ENCODE measurements around the gene GOT2. TPM values are rescaled to one million over a fixed set of nuclear protein-coding genes. Genes with fewer than 3 reads are reported as not detected.

The GOT2 gene
- polyA plus RNA-seq, 2 of the 4 experiments (the other 2 are of a cell fraction) = 134 to 168 TPM

DNA sequence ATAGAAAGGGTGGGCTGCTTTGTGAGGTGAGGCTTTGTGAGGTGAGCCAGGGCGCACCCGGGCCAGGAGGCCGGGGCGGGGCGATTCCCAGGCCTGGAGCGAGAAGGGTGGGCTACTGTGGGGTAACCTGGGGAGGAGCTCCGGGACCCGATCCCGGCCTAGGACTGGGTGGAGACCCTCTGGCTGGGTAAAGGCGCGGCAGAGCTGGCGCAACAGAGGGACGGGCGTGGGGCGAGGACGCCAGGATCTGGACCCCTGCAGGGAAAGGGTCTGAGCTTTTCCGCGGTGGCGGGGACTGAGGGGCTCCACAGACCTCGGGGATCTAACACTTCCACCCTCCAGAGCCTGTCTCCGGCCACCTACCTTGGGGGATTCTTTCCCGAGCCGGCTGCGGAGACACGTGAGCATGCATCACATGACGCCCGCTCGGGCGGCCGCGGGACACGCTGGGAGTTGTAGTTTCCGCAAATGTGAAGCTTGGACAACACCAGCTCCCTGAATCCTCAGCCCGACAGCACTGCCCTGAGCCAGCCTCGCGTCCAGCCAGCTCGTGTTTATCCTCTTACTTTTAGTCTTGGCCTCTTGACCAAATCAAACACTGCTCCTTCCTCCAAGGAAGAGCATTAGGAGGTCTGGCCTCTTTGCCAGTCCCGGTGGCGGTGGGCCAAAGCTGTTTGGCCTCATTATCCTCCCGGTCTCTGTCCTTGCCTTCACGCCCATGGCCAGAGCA lies 49.6 kb downstream of the GOT2 start, which contains the start of gene SLC38A7:
Gene SLC38A7, minus strand, starts transcription at position 417 of the 730 bp plus-strand sequence. CDS start 4,644 bp downstream, outside the sequence.
- ATAC-seq (peak; percentile 96 to 98), DNase-seq (ENCODE audit: low read depth in 1 of 2, low spot score in 1 of 2) (peak; percentile 85 to 97), FAIRE-seq (no peak)
- ChIA-PET POLR2A (interaction anchor here (0.6 to 0.8 kb wide), 4 partner anchors 23 to 67 kb away, joined by 3 to 4 read pairs (median 3); partner anchors contain the start of gene GOT2), CTCF (interaction anchor here (1.0 to 1.5 kb wide), 4 partner anchors 12 to 196 kb away, joined by 3 to 8 read pairs (median 4); no protein-coding TSS in a partner anchor)
- WGBS (ENCODE audit: missing lambda C conversion rate) = 8% methylated on average over 38 of the region's 41 CpGs
- peak; percentile 74 for TF ChIP-seq BHLHE40 (IDR thresholded peaks at IDR 0.05; ENCODE audit: low read depth, low read length)
- TF ChIP-seq PHF8 (IDR thresholded peaks at IDR 0.05; ENCODE audit: borderline replicate concordance, low read depth) = peak; percentile 62
- TF ChIP-seq, protein P1, sequence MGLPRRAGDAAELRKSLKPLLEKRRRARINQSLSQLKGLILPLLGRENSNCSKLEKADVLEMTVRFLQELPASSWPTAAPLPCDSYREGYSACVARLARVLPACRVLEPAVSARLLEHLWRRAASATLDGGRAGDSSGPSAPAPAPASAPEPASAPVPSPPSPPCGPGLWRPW (IDR thresholded peaks at IDR 0.05) = no peak
- peak in 1 of 2 experiments; percentile 79; a peak in 3 of 5 replicates for TF ChIP-seq JUN (IDR thresholded peaks at IDR 0.05)
- TF ChIP-seq KDM5A (IDR thresholded peaks at IDR 0.05) = peak; percentile 78
- no peak for TF ChIP-seq ZSCAN20 (CRISPR knock-in tag; IDR thresholded peaks at IDR 0.05)
- TF ChIP-seq, protein P2, sequence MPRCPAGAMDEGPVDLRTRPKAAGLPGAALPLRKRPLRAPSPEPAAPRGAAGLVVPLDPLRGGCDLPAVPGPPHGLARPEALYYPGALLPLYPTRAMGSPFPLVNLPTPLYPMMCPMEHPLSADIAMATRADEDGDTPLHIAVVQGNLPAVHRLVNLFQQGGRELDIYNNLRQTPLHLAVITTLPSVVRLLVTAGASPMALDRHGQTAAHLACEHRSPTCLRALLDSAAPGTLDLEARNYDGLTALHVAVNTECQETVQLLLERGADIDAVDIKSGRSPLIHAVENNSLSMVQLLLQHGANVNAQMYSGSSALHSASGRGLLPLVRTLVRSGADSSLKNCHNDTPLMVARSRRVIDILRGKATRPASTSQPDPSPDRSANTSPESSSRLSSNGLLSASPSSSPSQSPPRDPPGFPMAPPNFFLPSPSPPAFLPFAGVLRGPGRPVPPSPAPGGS (IDR thresholded peaks at IDR 0.05) = no peak
- TF ChIP-seq TP53 (CRISPR knock-in tag; IDR thresholded peaks at IDR 0.05) = 0 out of 2 replicates have a peak, but pooled peaks have one; percentile 37
- TF ChIP-seq HEYL (CRISPR knock-in tag; IDR thresholded peaks at IDR 0.05) = no peak
- peak; percentile 99 for TF ChIP-seq USF2 (IDR thresholded peaks at IDR 0.05)
- TF ChIP-seq ESRRA (IDR thresholded peaks at IDR 0.05; ENCODE audit: borderline replicate concordance, low read length) = no peak
- TF ChIP-seq GATA3 (IDR thresholded peaks at IDR 0.05; ENCODE audit: borderline replicate concordance) = no peak
- no peak for TF ChIP-seq FOXS1 (CRISPR knock-in tag; IDR thresholded peaks at IDR 0.05)
- no peak for TF ChIP-seq HOXB5 (CRISPR knock-in tag; IDR thresholded peaks at IDR 0.05)
- no peak for TF ChIP-seq EP300 (IDR thresholded peaks at IDR 0.05)
- no peak for TF ChIP-seq SREBF2 (IDR thresholded peaks at IDR 0.05)
- TF ChIP-seq CBX8 (IDR thresholded peaks at IDR 0.05) = no peak
- TF ChIP-seq, protein P3, sequence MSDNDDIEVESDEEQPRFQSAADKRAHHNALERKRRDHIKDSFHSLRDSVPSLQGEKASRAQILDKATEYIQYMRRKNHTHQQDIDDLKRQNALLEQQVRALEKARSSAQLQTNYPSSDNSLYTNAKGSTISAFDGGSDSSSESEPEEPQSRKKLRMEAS (IDR thresholded peaks at IDR 0.05) = peak; percentile 75
- Histone ChIP-seq H3K4me3 (peak within 1 kb of the TSS; percentile 85), H3K27ac (peak within 1 kb of the TSS; percentile 85 to 95), H3K4me2 (peak within 1 kb of the TSS; percentile 85), H3K9me3 (no peaks in the 10 kb centered on the region), H3K4me1 (peaks cover 11% of the 10 kb centered on the region)

DNA sequence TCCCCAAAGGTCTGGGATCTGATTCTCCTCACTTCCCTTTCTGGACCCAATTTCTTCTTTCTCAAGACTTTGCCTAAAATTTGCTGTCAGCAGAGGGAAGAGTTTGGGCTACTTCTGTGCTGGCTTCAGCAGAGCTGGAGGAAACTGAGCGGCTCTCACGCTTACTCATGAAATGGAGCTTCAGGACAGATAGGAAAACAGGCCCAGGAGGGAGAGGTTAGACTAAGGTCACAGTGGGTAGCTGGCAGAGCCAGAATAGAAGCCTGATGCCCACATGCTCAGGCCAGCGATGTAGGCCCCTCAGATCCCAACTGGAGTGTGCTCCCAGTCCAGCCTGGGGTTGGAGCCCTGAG lies 50.1 kb downstream of the GOT2 start:
- POLR2A ChIA-PET = no interaction called here
- peak overlapping the region; percentile 85 to 95 for H3K27ac ChIP-seq

GRCh38 chr16:58679763-58680162 lies 54.4 kb downstream of the GOT2 start:
- FAIRE-seq = no peak
- TF ChIP-seq, protein P4, sequence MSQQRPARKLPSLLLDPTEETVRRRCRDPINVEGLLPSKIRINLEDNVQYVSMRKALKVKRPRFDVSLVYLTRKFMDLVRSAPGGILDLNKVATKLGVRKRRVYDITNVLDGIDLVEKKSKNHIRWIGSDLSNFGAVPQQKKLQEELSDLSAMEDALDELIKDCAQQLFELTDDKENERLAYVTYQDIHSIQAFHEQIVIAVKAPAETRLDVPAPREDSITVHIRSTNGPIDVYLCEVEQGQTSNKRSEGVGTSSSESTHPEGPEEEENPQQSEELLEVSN (IDR thresholded peaks at IDR 0.05; ENCODE audit: borderline replicate concordance, low read depth) = no peak
- TF ChIP-seq ZSCAN20 (CRISPR knock-in tag; IDR thresholded peaks at IDR 0.05) (no peak), KDM1A (IDR thresholded peaks at IDR 0.05; ENCODE audit: low read depth) (no peak), GATA3 (IDR thresholded peaks at IDR 0.05; ENCODE audit: borderline replicate concordance) (no peak), FOSL2 (IDR thresholded peaks at IDR 0.05) (no peak), FOSL2 (CRISPR knock-in tag; IDR thresholded peaks at IDR 0.05) (no peak), HOXA7 (CRISPR knock-in tag; IDR thresholded peaks at IDR 0.05) (no peak), NPAS2 (CRISPR knock-in tag; IDR thresholded peaks at IDR 0.05; ENCODE audit: borderline replicate concordance) (no peak), ELK1 (IDR thresholded peaks at IDR 0.05; ENCODE audit: low read depth, low read length) (no peak), HOXB5 (CRISPR knock-in tag; IDR thresholded peaks at IDR 0.05) (no peak), CHD2 (IDR thresholded peaks at IDR 0.05; ENCODE audit: low read length, partially characterized antibody) (no peak), BHLHE40 (IDR thresholded peaks at IDR 0.05; ENCODE audit: low read depth, low read length) (no peak), RARB (CRISPR knock-in tag; IDR thresholded peaks at IDR 0.05) (no peak), EHMT2 (IDR thresholded peaks at IDR 0.05; ENCODE audit: low read depth) (no peak), CBX8 (IDR thresholded peaks at IDR 0.05) (no peak), NR3C1 (IDR thresholded peaks at IDR 0.05) (no peak), SMC3 (IDR thresholded peaks at IDR 0.05) (no peak)

More for the DNA sequence above, 50.1 kb downstream of the GOT2 start:
- 4% methylated on average over 3 of the region's 3 CpGs for WGBS (ENCODE audit: missing lambda C conversion rate)
- Histone ChIP-seq H3K4me3 (peak overlapping the region; percentile 85), H3K4me2 (peak overlapping the region; percentile 85), H3K4me1 (peaks cover 11% of the 10 kb centered on the region), H3K9me3 (no peaks in the 10 kb centered on the region)
- DNase-seq (ENCODE audit: low read depth in 1 of 2, low spot score in 1 of 2) = no peak
- TF ChIP-seq MAFK (IDR thresholded peaks at IDR 0.05; ENCODE audit: partially characterized antibody) (no peak), KDM5A (IDR thresholded peaks at IDR 0.05) (no peak)
- CTCF ChIA-PET = interaction anchor here (0.8 to 2.0 kb wide), 6 partner anchors 12 to 196 kb away, joined by 3 to 8 read pairs (median 4); no protein-coding TSS in a partner anchor
- peak; percentile 26 to 40; a peak in 5 of 6 replicates for ATAC-seq
- FAIRE-seq = no peak

More at GRCh38 chr16:58679763-58680162, 54.4 kb downstream of the GOT2 start:
- ChIA-PET CTCF (interaction anchor here (1.9 to 4.5 kb wide), 3 partner anchors 18 to 76 kb away, joined by 4 to 45 read pairs (median 14); no protein-coding TSS in a partner anchor), POLR2A (no interaction called here)
- H3K4me1 ChIP-seq = peaks cover 7% of the 10 kb centered on the region
- no peak overlapping the region for H3K4me2 ChIP-seq
- H3K27ac ChIP-seq = no peak overlapping the region
- H3K9me3 ChIP-seq = no peaks in the 10 kb centered on the region
- no peak for ATAC-seq
- no peak overlapping the region for H3K4me3 ChIP-seq
- no peak for DNase-seq (ENCODE audit: low read depth in 1 of 2, low spot score in 1 of 2)
- WGBS (ENCODE audit: missing lambda C conversion rate) = 91% methylated on average over 8 of the region's 16 CpGs

All from A549 (cell line).